ENCODE results near the gene PSMG3. TPM values are rescaled to one million over a fixed set of nuclear protein-coding genes. Genes with fewer than 3 reads are reported as not detected.

The PSMG3 gene
- total RNA-seq, 1 donor from 2014 or later: 31.1 TPM

GRCh38 chr7:1532456-1533254, 37.2 kb downstream of the PSMG3 start:
- Mint-ChIP-seq H3K4me1 (peaks cover 42% of the 10 kb centered on the region), H3K4me3 (peak overlapping the region; percentile 86), H3K9me3 (no peaks in the 10 kb centered on the region), H3K27me3 (ENCODE audit: insufficient read depth, low read depth) (peaks cover 2% of the 10 kb centered on the region), H3K27ac (no peak overlapping the region), H3K36me3 (no peaks in the 10 kb centered on the region)
- Histone ChIP-seq H3K4me1 (peaks cover 20% of the 10 kb centered on the region), H3F3A (ENCODE audit: low read depth) (peaks cover 18% of the 10 kb centered on the region), H2AFZ (replicated peaks) (no peak overlapping the region), H3K4me2 (no peak overlapping the region), H3K27ac (no peak overlapping the region), H3K79me2 (ENCODE audit: low read depth) (no peaks in the 10 kb centered on the region), H3K4me3 (no peak overlapping the region), H3K36me3 (no peaks in the 10 kb centered on the region), H3K27me3 (peaks cover 31% of the 10 kb centered on the region), H3K9me3 (ENCODE audit: low read depth) (no peaks in the 10 kb centered on the region), H3K9ac (no peak overlapping the region), H4K20me1 (ENCODE audit: low read depth) (peaks cover 50% of the 10 kb centered on the region)
- no peak for TF ChIP-seq EZH2phosphoT487 (IDR thresholded peaks at IDR 0.05)
- TF ChIP-seq EZH2 (IDR thresholded peaks at IDR 0.05): no peak
- TF ChIP-seq, protein P1, sequence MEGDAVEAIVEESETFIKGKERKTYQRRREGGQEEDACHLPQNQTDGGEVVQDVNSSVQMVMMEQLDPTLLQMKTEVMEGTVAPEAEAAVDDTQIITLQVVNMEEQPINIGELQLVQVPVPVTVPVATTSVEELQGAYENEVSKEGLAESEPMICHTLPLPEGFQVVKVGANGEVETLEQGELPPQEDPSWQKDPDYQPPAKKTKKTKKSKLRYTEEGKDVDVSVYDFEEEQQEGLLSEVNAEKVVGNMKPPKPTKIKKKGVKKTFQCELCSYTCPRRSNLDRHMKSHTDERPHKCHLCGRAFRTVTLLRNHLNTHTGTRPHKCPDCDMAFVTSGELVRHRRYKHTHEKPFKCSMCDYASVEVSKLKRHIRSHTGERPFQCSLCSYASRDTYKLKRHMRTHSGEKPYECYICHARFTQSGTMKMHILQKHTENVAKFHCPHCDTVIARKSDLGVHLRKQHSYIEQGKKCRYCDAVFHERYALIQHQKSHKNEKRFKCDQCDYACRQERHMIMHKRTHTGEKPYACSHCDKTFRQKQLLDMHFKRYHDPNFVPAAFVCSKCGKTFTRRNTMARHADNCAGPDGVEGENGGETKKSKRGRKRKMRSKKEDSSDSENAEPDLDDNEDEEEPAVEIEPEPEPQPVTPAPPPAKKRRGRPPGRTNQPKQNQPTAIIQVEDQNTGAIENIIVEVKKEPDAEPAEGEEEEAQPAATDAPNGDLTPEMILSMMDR (IDR thresholded peaks at IDR 0.05): no peak
- DNase-seq (ENCODE audit: low spot score): no peak

GRCh38 chr7:1531979-1532455, 37.8 kb downstream of the PSMG3 start:
- Histone ChIP-seq H3K4me1 (peaks cover 13% of the 10 kb centered on the region), H3K9me3 (ENCODE audit: low read depth) (no peaks in the 10 kb centered on the region), H3K9ac (no peak overlapping the region), H3K4me3 (no peak overlapping the region), H3K36me3 (no peaks in the 10 kb centered on the region), H3F3A (ENCODE audit: low read depth) (peaks cover 18% of the 10 kb centered on the region), H3K79me2 (ENCODE audit: low read depth) (no peaks in the 10 kb centered on the region), H4K20me1 (ENCODE audit: low read depth) (peaks cover 44% of the 10 kb centered on the region), H3K27ac (no peak overlapping the region), H3K27me3 (peaks cover 31% of the 10 kb centered on the region), H3K4me2 (no peak overlapping the region), H2AFZ (replicated peaks) (no peak overlapping the region)
- no peaks in the 10 kb centered on the region for H3K36me3 Mint-ChIP-seq
- TF ChIP-seq EZH2 (IDR thresholded peaks at IDR 0.05) (no peak), EZH2phosphoT487 (IDR thresholded peaks at IDR 0.05) (no peak)
- TF ChIP-seq, protein P1 (IDR thresholded peaks at IDR 0.05): no peak
- H3K4me3 Mint-ChIP-seq: peak overlapping the region; percentile 86
- no peak overlapping the region for H3K27ac Mint-ChIP-seq
- no peaks in the 10 kb centered on the region for H3K9me3 Mint-ChIP-seq
- DNase-seq (ENCODE audit: low spot score): no peak
- H3K27me3 Mint-ChIP-seq (ENCODE audit: insufficient read depth, low read depth): peaks cover 2% of the 10 kb centered on the region
- H3K4me1 Mint-ChIP-seq: peaks cover 42% of the 10 kb centered on the region

- no peak for TF ChIP-seq EZH2phosphoT487 (IDR thresholded peaks at IDR 0.05)
- TF ChIP-seq EZH2 (IDR thresholded peaks at IDR 0.05): no peak
- TF ChIP-seq, protein P1 (IDR thresholded peaks at IDR 0.05): no peak
- Histone ChIP-seq H3K36me3 (no peaks in the 10 kb centered on the region), H3K4me2 (peak overlapping the region; percentile 75), H3K4me1 (peaks cover 7% of the 10 kb centered on the region), H3F3A (ENCODE audit: low read depth) (peaks cover 18% of the 10 kb centered on the region), H3K27ac (no peak overlapping the region), H3K9ac (no peak overlapping the region), H3K79me2 (ENCODE audit: low read depth) (no peaks in the 10 kb centered on the region), H3K27me3 (peaks cover 35% of the 10 kb centered on the region), H4K20me1 (ENCODE audit: low read depth) (peaks cover 38% of the 10 kb centered on the region), H2AFZ (replicated peaks) (no peak overlapping the region), H3K9me3 (ENCODE audit: low read depth) (no peaks in the 10 kb centered on the region), H3K4me3 (peak overlapping the region; percentile 32)
- Mint-ChIP-seq H3K36me3 (no peaks in the 10 kb centered on the region), H3K4me3 (peak overlapping the region; percentile 86), H3K27ac (no peak overlapping the region), H3K4me1 (peaks cover 43% of the 10 kb centered on the region), H3K27me3 (ENCODE audit: insufficient read depth, low read depth) (peaks cover 7% of the 10 kb centered on the region), H3K9me3 (no peaks in the 10 kb centered on the region)
- DNase-seq (ENCODE audit: low spot score): no peak
Measured at GRCh38 chr7:1531263-1531978, 38.4 kb downstream of the PSMG3 start.

Measured in neural progenitor cell (in vitro differentiated cells).